Natural killer cell treated with Interleukin-12 subunit alpha and Interleukin-12 subunit beta and Interleukin-15 and Interleukin-18, amount 100 ng/mL, for 72 hours (primary cell): ENCODE results near the gene MYO19. TPM values are rescaled to one million over a fixed set of nuclear protein-coding genes. Genes with fewer than 3 reads are reported as not detected.
A peak's percentile ranks its signal among the peaks of the same experiment; 100 is the strongest.
"Not testable (repeated sequence)": the region's sequence is repeated elsewhere in the genome, so short reads cannot be mapped to it uniquely, and the experiment has no call there.

Experiments
- ATAC-seq, 2 donors: fragments of 150-1000 bp; cut with Tn5 transposase in 1 of 2; sonication (Bioruptor Pico), chemical (Tn5 transposase) in 1 of 2; 2 replicates each; pipeline ENCODE4 v1.10.0; 2021
- DNase-seq: peaks from one replicate; pipeline ENCODE4 v3.0.0; 2022; ENCODE audit warnings: low spot score
- H3K27ac Mint-ChIP-seq, 2 donors: 1 replicate in 1 of 2; 2 replicates in 1 of 2; pipeline ENCODE4 v1.8.0; 2022; ENCODE audit warnings: mixed read lengths in 2 of 2, mild to moderate bottlenecking in 1 of 2, moderate library complexity in 1 of 2
- H3K27me3 Mint-ChIP-seq, 2 donors: 1 replicate in 1 of 2; 2 replicates in 1 of 2; pipeline ENCODE4 v1.8.0; 2022; ENCODE audit warnings: mixed read lengths in 2 of 2
- H3K36me3 Mint-ChIP-seq: one replicate; pipeline ENCODE4 v1.8.0; 2022; ENCODE audit warnings: mixed read lengths
- H3K4me1 Mint-ChIP-seq, 2 donors: 1 replicate in 1 of 2; 2 replicates in 1 of 2; pipeline ENCODE4 v1.8.0; 2022; ENCODE audit warnings: low read depth in 2 of 2, mixed read lengths in 2 of 2, mild to moderate bottlenecking in 1 of 2
- H3K4me3 Mint-ChIP-seq: one replicate; pipeline ENCODE4 v1.8.0; 2022; ENCODE audit warnings: mixed read lengths
- H3K9me3 Mint-ChIP-seq: 2 replicates; pipeline ENCODE4 v1.8.0; 2022; ENCODE audit warnings: mixed read lengths
- total RNA-seq, 2 donors: library from RNA; stranded (reverse); gene quantifications; one replicate each; pipeline ENCODE4 v1.2.3, GENCODE V29; 2022

The MYO19 gene
- total RNA-seq, 2 donors from 2014 or later: 103 to 333 TPM

GRCh38 chr17:36501963-36502362 lies 32.7 kb downstream of the MYO19 start:
- Mint-ChIP-seq H3K4me1 (peaks cover 9 to 14% of the 10 kb centered on the region in 2 donors), H3K4me3 (no peak overlapping the region), H3K27ac (no peak overlapping the region), H3K27me3 (no peaks in the 10 kb centered on the region), H3K9me3 (no peaks in the 10 kb centered on the region), H3K36me3 (peaks cover 11% of the 10 kb centered on the region)
- ATAC-seq (no peak), DNase-seq (no peak)

GRCh38 chr17:36501351-36501750 lies 33.3 kb downstream of the MYO19 start:
- no peak for ATAC-seq
- Mint-ChIP-seq H3K4me1 (peaks cover 9 to 14% of the 10 kb centered on the region in 2 donors), H3K4me3 (no peak overlapping the region), H3K27me3 (no peaks in the 10 kb centered on the region), H3K9me3 (no peaks in the 10 kb centered on the region), H3K36me3 (peaks cover 11% of the 10 kb centered on the region), H3K27ac (no peak overlapping the region)
- no peak for DNase-seq

- Mint-ChIP-seq H3K27ac (no peak overlapping the region), H3K4me1 (peaks cover 9 to 14% of the 10 kb centered on the region in 2 donors), H3K9me3 (no peaks in the 10 kb centered on the region), H3K27me3 (no peaks in the 10 kb centered on the region), H3K4me3 (no peak overlapping the region), H3K36me3 (peaks cover 10% of the 10 kb centered on the region)
- ATAC-seq: peak; percentile 18 to 52
- DNase-seq: no peak
Observed at GRCh38 chr17:36500745-36501225, 33.9 kb downstream of the MYO19 start.

GRCh38 chr17:36498560-36499300 lies 35.9 kb downstream of the MYO19 start:
- H3K36me3 Mint-ChIP-seq: peaks cover 17% of the 10 kb centered on the region
- DNase-seq (no peak), ATAC-seq (no peak)
- H3K27ac Mint-ChIP-seq: no peak overlapping the region
- no peaks in the 10 kb centered on the region for H3K27me3 Mint-ChIP-seq
- no peaks in the 10 kb centered on the region for H3K9me3 Mint-ChIP-seq
- H3K4me3 Mint-ChIP-seq: no peak overlapping the region
- peaks cover 14 to 15% of the 10 kb centered on the region in 2 donors for H3K4me1 Mint-ChIP-seq

GRCh38 chr17:36498155-36498554 lies 36.5 kb downstream of the MYO19 start:
- Mint-ChIP-seq H3K4me1 (peaks cover 9 to 11% of the 10 kb centered on the region in 2 donors), H3K27ac (no peak overlapping the region), H3K9me3 (no peaks in the 10 kb centered on the region), H3K36me3 (peaks cover 17% of the 10 kb centered on the region), H3K27me3 (no peaks in the 10 kb centered on the region), H3K4me3 (no peak overlapping the region)
- DNase-seq (no peak), ATAC-seq (no peak)

GRCh38 chr17:36496018-36496789 lies 38.5 kb downstream of the MYO19 start:
- peaks cover 22% of the 10 kb centered on the region for H3K36me3 Mint-ChIP-seq
- no peaks in the 10 kb centered on the region for H3K27me3 Mint-ChIP-seq

GRCh38 chr17:36495076-36495578 lies 39.5 kb downstream of the MYO19 start:
- H3K9me3 Mint-ChIP-seq: no peaks in the 10 kb centered on the region
- DNase-seq (no peak), ATAC-seq (no peak)
- H3K27me3 Mint-ChIP-seq: no peaks in the 10 kb centered on the region
- H3K4me1 Mint-ChIP-seq: peaks cover 13 to 22% of the 10 kb centered on the region in 2 donors
- no peak overlapping the region for H3K4me3 Mint-ChIP-seq
- H3K36me3 Mint-ChIP-seq: peaks cover 27% of the 10 kb centered on the region
- H3K27ac Mint-ChIP-seq: no peak overlapping the region

More at GRCh38 chr17:36496018-36496789, 38.5 kb downstream of the MYO19 start:
- Mint-ChIP-seq H3K9me3 (no peaks in the 10 kb centered on the region), H3K4me1 (peaks cover 7 to 17% of the 10 kb centered on the region in 2 donors), H3K4me3 (no peak overlapping the region), H3K27ac (no peak overlapping the region)
- DNase-seq (no peak), ATAC-seq (no peak)

GRCh38 chr17:36494674-36495073 lies 40.0 kb downstream of the MYO19 start:
- H3K4me1 Mint-ChIP-seq: peaks cover 17 to 25% of the 10 kb centered on the region in 2 donors
- no peak for DNase-seq
- no peaks in the 10 kb centered on the region for H3K27me3 Mint-ChIP-seq
- no peak overlapping the region for H3K4me3 Mint-ChIP-seq
- H3K27ac Mint-ChIP-seq: no peak overlapping the region
- no peaks in the 10 kb centered on the region for H3K9me3 Mint-ChIP-seq
- H3K36me3 Mint-ChIP-seq: peaks cover 29% of the 10 kb centered on the region
- no peak for ATAC-seq

- ATAC-seq (no peak), DNase-seq (no peak)
- Mint-ChIP-seq H3K36me3 (peaks cover 29% of the 10 kb centered on the region), H3K4me3 (no peak overlapping the region), H3K27me3 (no peaks in the 10 kb centered on the region), H3K9me3 (no peaks in the 10 kb centered on the region), H3K4me1 (peaks cover 20 to 28% of the 10 kb centered on the region in 2 donors), H3K27ac (peak overlapping the region in 1 of 2 donors; percentile 50)
Observed at GRCh38 chr17:36493956-36494355, 40.7 kb downstream of the MYO19 start.

- Mint-ChIP-seq H3K9me3 (no peaks in the 10 kb centered on the region), H3K4me3 (peak within 1 kb of the TSS; percentile 94), H3K4me1 (peaks cover 38% of the 10 kb centered on the region in 2 donors), H3K36me3 (peaks cover 9% of the 10 kb centered on the region), H3K27me3 (peaks cover 10 to 12% of the 10 kb centered on the region in 2 donors), H3K27ac (peak within 1 kb of the TSS; percentile 85 to 92)
- ATAC-seq (peak; percentile 96 to 97), DNase-seq (peak; percentile 91)
Observed at GRCh38 chr17:36486204-36487194, 48.2 kb downstream of the MYO19 start, which contains the start of gene ZNHIT3. Gene ZNHIT3 (plus strand): TSS chr17:36486681. CDS start chr17:36486700, 19 bp downstream.

GRCh38 chr17:36485805-36486203 lies 48.9 kb downstream of the MYO19 start:
- Mint-ChIP-seq H3K27me3 (peaks cover 15% of the 10 kb centered on the region in 2 donors), H3K27ac (peak overlapping the region; percentile 85 to 92), H3K36me3 (peaks cover 4% of the 10 kb centered on the region), H3K9me3 (no peaks in the 10 kb centered on the region), H3K4me3 (peak overlapping the region; percentile 94), H3K4me1 (peaks cover 33 to 34% of the 10 kb centered on the region in 2 donors)
- no peak for DNase-seq
- no peak for ATAC-seq

GRCh38 chr17:36485027-36485426 lies 49.6 kb downstream of the MYO19 start:
- H3K4me1 Mint-ChIP-seq: peaks cover 29 to 30% of the 10 kb centered on the region in 2 donors
- no peak overlapping the region for H3K27ac Mint-ChIP-seq
- no peak for ATAC-seq

GRCh38 chr17:36484021-36484420 lies 50.6 kb downstream of the MYO19 start:
- H3K4me3 Mint-ChIP-seq: peak overlapping the region; percentile 48
- ATAC-seq, DNase-seq, H3K9me3 Mint-ChIP-seq, H3K36me3 Mint-ChIP-seq, H3K27ac Mint-ChIP-seq: not testable (repeated sequence)
- peaks cover 21 to 22% of the 10 kb centered on the region in 2 donors for H3K27me3 Mint-ChIP-seq
- peaks cover 23 to 26% of the 10 kb centered on the region in 2 donors for H3K4me1 Mint-ChIP-seq

More at GRCh38 chr17:36485027-36485426, 49.6 kb downstream of the MYO19 start:
- H3K4me3 Mint-ChIP-seq: peak overlapping the region; percentile 94
- H3K9me3 Mint-ChIP-seq: no peaks in the 10 kb centered on the region
- peaks cover under 1% of the 10 kb centered on the region for H3K36me3 Mint-ChIP-seq
- peaks cover 17 to 18% of the 10 kb centered on the region in 2 donors for H3K27me3 Mint-ChIP-seq
- no peak for DNase-seq
